WTC11 (cell line): ENCODE measurements around the gene RASGRF2. TPM values are rescaled to one million over a fixed set of nuclear protein-coding genes. Genes with fewer than 3 reads are reported as not detected.

Source experiments
- ATAC-seq: fragments of 200-7000 bp; cut with Tn5 transposase; 2 replicates; pipeline ENCODE4 v1.10.0; 2021; ENCODE audit warnings: mild to moderate bottlenecking, moderate library complexity
- CTCF ChIA-PET: fragments of 300-600 bp; sonication (Branson Sonifier 250); formaldehyde crosslinking; loops from one replicate; lab custom pipeline; 2021; ENCODE audit warnings: antibody characterized with exemption; lab: Charles Lee
- POLR2A ChIA-PET: fragments of 350-600 bp; sonication (Branson Sonifier 250); formaldehyde crosslinking; loops from one replicate; lab custom pipeline; 2021; ENCODE audit warnings: antibody characterized with exemption; lab: Charles Lee
- DNase-seq: peaks from one replicate; pipeline ENCODE4 v3.0.0; 2021; ENCODE audit warnings: low spot score
- H3K27ac Mint-ChIP-seq: 2 replicates; pipeline ENCODE4 v1.8.0; 2021; ENCODE audit warnings: mixed read lengths
- H3K27me3 Mint-ChIP-seq: 2 replicates; pipeline ENCODE4 v1.8.0; 2021; ENCODE audit warnings: low read depth, mild to moderate bottlenecking, moderate library complexity, mixed read lengths
- H3K36me3 Mint-ChIP-seq: 2 replicates; pipeline ENCODE4 v1.8.0; 2021; ENCODE audit warnings: mixed read lengths
- H3K4me1 Mint-ChIP-seq: 2 replicates; pipeline ENCODE4 v1.8.0; 2022; ENCODE audit warnings: mixed read lengths
- H3K4me3 Mint-ChIP-seq: 2 replicates; pipeline ENCODE4 v1.8.0; 2021; ENCODE audit warnings: mild to moderate bottlenecking, moderate library complexity, mixed read lengths
- H3K9me3 Mint-ChIP-seq: 2 replicates; pipeline ENCODE4 v1.8.0; 2021; ENCODE audit warnings: mixed read lengths
- CREB1 ChIP-seq: sonication (generic); formaldehyde crosslinking; IDR thresholded peaks from 2 replicates; pipeline ENCODE4 v1.8.0; 2023; ENCODE audit warnings: mild to moderate bottlenecking, missing genetic modification reagents
- CREM ChIP-seq: sonication (generic); formaldehyde crosslinking; IDR thresholded peaks from 2 replicates; pipeline ENCODE4 v1.8.1; 2022; ENCODE audit warnings: mild to moderate bottlenecking, missing genetic modification reagents, moderate library complexity
- EMX1 ChIP-seq: fragments of 250-450 bp; sonication (Bioruptor Pico); IDR thresholded peaks from 2 replicates; pipeline ENCODE4 v1.8.0; 2021; ENCODE audit warnings: mild to moderate bottlenecking
- FOXK1 ChIP-seq: sonication (generic); formaldehyde crosslinking; IDR thresholded peaks from 2 replicates; pipeline ENCODE4 v1.8.0; 2022; ENCODE audit warnings: mild to moderate bottlenecking, moderate library complexity, missing genetic modification reagents
- FOXP1 ChIP-seq: sonication (generic); formaldehyde crosslinking; IDR thresholded peaks from 2 replicates; pipeline ENCODE4 v1.8.0; 2022; ENCODE audit warnings: missing genetic modification reagents, mild to moderate bottlenecking, moderate library complexity, borderline replicate concordance
- GRHL2 ChIP-seq: fragments of 250-450 bp; sonication (Bioruptor Pico); IDR thresholded peaks from 2 replicates; pipeline ENCODE4 v1.8.0; 2022; ENCODE audit warnings: mild to moderate bottlenecking, moderate library complexity; ENCODE audit not compliant: insufficient replicate concordance, severe bottlenecking
- NFATC4 ChIP-seq: fragments of 250-450 bp; sonication (Bioruptor Pico); IDR thresholded peaks from 2 replicates; pipeline ENCODE4 v1.9.0; 2021; ENCODE audit warnings: mild to moderate bottlenecking
- PRRX2 ChIP-seq: fragments of 250-450 bp; sonication (Bioruptor Pico); IDR thresholded peaks from 2 replicates; pipeline ENCODE4 v1.8.0; 2021; ENCODE audit warnings: mild to moderate bottlenecking
- SOX15 ChIP-seq: fragments of 250-450 bp; sonication (Bioruptor Pico); IDR thresholded peaks from 2 replicates; pipeline ENCODE4 v1.9.0; 2021; ENCODE audit warnings: mild to moderate bottlenecking
- TP53 ChIP-seq: sonication (generic); formaldehyde crosslinking; IDR thresholded peaks from 2 replicates; pipeline ENCODE4 v1.8.1; 2023; ENCODE audit warnings: mild to moderate bottlenecking, missing genetic modification reagents
- ZNF423 ChIP-seq: fragments of 250-450 bp; sonication (Bioruptor Pico); IDR thresholded peaks from 2 replicates; pipeline ENCODE4 v2.1.2; 2022; ENCODE audit warnings: mild to moderate bottlenecking, moderate library complexity
- total RNA-seq: library from RNA; stranded (reverse); gene quantifications from 3 replicates; pipeline ENCODE4 v1.2.3, GENCODE V29; 2021
- TF ChIP-seq, protein P1 (sequence below): sonication (generic); formaldehyde crosslinking; IDR thresholded peaks from 2 replicates; pipeline ENCODE4 v1.8.0; 2022; ENCODE audit warnings: missing genetic modification reagents
- TF ChIP-seq, protein P2 (sequence below): fragments of 250-450 bp; sonication (Bioruptor Pico); IDR thresholded peaks from 2 replicates; pipeline ENCODE4 v1.8.0; 2021; ENCODE audit warnings: mild to moderate bottlenecking
- TF ChIP-seq, protein P3 (sequence below): sonication (generic); formaldehyde crosslinking; IDR thresholded peaks from 2 replicates; pipeline ENCODE4 v1.8.0; 2022; ENCODE audit warnings: mild to moderate bottlenecking, missing genetic modification reagents
- TF ChIP-seq, protein P4 (sequence below): sonication (generic); formaldehyde crosslinking; IDR thresholded peaks from 2 replicates; pipeline ENCODE4 v1.8.1; 2022; ENCODE audit warnings: low read depth, missing genetic modification reagents, borderline replicate concordance
- TF ChIP-seq, protein P5 (sequence below): sonication (generic); formaldehyde crosslinking; IDR thresholded peaks from 2 replicates; pipeline ENCODE4 v1.8.0; 2022; ENCODE audit warnings: mild to moderate bottlenecking, missing genetic modification reagents
- TF ChIP-seq, protein P6 (sequence below): sonication (generic); formaldehyde crosslinking; IDR thresholded peaks from 2 replicates; pipeline ENCODE4 v1.8.1; 2023; ENCODE audit warnings: mild to moderate bottlenecking, missing genetic modification reagents

Gene RASGRF2
- total RNA-seq, 1 experiment from 2014 or later, result 17.6 TPM

DNA sequence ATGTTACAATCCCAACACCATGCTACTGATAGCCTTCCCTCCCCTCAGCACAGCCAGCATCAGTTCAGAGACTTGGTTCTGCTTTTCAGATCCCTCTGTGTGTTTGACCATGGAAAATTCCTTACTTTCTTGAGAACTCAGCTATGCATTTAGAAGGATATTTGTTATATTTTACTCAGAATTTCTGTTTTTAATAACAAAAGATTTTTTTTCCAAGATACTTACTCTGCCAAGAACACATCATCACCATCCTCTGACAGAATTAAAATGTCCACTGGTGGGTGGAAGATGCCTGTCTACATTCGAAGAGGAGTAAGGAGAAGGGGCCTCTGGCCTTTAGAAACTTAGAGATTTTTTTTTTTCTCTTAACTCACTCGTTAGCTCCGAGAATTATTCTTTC, 216.9 kb downstream of the RASGRF2 start (continued):
- TF ChIP-seq TP53 (CRISPR knock-in tag), result no peak
- TF ChIP-seq ZNF423 (CRISPR knock-in tag), result no peak

DNA sequence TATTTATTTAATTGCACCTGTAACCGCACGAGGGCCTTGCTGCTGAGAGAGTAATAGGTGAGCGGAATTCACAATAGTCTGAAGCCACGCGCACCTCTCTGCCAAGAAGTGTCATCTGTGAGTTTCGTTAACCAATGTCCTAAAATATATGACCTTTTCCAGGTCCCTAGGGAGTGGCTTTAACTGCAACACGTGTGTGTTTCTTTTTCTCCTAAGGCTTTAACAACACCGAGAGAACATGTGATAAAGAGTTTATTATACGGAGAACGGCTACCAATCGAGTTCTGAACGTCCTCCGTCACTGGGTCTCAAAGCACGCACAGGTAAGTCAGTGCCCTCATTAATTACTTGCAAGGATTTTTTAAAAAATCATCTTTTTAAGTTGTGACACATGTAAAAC, 219.8 kb downstream of the RASGRF2 start:
- ChIA-PET CTCF (no interaction called here), POLR2A (no interaction called here)
- H3K27me3 Mint-ChIP-seq, result no peaks in the 10 kb centered on the region
- H3K9me3 Mint-ChIP-seq, result no peaks in the 10 kb centered on the region
- ATAC-seq (no peak), DNase-seq (no peak)
- peaks cover 15% of the 10 kb centered on the region for H3K4me1 Mint-ChIP-seq
- TF ChIP-seq, protein P1, sequence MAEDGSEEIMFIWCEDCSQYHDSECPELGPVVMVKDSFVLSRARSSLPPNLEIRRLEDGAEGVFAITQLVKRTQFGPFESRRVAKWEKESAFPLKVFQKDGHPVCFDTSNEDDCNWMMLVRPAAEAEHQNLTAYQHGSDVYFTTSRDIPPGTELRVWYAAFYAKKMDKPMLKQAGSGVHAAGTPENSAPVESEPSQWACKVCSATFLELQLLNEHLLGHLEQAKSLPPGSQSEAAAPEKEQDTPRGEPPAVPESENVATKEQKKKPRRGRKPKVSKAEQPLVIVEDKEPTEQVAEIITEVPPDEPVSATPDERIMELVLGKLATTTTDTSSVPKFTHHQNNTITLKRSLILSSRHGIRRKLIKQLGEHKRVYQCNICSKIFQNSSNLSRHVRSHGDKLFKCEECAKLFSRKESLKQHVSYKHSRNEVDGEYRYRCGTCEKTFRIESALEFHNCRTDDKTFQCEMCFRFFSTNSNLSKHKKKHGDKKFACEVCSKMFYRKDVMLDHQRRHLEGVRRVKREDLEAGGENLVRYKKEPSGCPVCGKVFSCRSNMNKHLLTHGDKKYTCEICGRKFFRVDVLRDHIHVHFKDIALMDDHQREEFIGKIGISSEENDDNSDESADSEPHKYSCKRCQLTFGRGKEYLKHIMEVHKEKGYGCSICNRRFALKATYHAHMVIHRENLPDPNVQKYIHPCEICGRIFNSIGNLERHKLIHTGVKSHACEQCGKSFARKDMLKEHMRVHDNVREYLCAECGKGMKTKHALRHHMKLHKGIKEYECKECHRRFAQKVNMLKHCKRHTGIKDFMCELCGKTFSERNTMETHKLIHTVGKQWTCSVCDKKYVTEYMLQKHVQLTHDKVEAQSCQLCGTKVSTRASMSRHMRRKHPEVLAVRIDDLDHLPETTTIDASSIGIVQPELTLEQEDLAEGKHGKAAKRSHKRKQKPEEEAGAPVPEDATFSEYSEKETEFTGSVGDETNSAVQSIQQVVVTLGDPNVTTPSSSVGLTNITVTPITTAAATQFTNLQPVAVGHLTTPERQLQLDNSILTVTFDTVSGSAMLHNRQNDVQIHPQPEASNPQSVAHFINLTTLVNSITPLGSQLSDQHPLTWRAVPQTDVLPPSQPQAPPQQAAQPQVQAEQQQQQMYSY (CRISPR knock-in tag), result no peak
- TF ChIP-seq, protein P2, sequence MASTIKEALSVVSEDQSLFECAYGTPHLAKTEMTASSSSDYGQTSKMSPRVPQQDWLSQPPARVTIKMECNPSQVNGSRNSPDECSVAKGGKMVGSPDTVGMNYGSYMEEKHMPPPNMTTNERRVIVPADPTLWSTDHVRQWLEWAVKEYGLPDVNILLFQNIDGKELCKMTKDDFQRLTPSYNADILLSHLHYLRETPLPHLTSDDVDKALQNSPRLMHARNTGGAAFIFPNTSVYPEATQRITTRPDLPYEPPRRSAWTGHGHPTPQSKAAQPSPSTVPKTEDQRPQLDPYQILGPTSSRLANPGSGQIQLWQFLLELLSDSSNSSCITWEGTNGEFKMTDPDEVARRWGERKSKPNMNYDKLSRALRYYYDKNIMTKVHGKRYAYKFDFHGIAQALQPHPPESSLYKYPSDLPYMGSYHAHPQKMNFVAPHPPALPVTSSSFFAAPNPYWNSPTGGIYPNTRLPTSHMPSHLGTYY (CRISPR knock-in tag), result no peak
- TF ChIP-seq, protein P3, sequence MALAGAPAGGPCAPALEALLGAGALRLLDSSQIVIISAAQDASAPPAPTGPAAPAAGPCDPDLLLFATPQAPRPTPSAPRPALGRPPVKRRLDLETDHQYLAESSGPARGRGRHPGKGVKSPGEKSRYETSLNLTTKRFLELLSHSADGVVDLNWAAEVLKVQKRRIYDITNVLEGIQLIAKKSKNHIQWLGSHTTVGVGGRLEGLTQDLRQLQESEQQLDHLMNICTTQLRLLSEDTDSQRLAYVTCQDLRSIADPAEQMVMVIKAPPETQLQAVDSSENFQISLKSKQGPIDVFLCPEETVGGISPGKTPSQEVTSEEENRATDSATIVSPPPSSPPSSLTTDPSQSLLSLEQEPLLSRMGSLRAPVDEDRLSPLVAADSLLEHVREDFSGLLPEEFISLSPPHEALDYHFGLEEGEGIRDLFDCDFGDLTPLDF (CRISPR knock-in tag), result no peak
- TF ChIP-seq CREM (CRISPR knock-in tag), result no peak
- TF ChIP-seq GRHL2 (CRISPR knock-in tag), result no peak
- TF ChIP-seq, protein P4, sequence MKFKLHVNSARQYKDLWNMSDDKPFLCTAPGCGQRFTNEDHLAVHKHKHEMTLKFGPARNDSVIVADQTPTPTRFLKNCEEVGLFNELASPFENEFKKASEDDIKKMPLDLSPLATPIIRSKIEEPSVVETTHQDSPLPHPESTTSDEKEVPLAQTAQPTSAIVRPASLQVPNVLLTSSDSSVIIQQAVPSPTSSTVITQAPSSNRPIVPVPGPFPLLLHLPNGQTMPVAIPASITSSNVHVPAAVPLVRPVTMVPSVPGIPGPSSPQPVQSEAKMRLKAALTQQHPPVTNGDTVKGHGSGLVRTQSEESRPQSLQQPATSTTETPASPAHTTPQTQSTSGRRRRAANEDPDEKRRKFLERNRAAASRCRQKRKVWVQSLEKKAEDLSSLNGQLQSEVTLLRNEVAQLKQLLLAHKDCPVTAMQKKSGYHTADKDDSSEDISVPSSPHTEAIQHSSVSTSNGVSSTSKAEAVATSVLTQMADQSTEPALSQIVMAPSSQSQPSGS (CRISPR knock-in tag), result no peak
- no peak for TF ChIP-seq NFATC4 (CRISPR knock-in tag)
- no peak for TF ChIP-seq ZNF423 (CRISPR knock-in tag)
- TF ChIP-seq, protein P5, sequence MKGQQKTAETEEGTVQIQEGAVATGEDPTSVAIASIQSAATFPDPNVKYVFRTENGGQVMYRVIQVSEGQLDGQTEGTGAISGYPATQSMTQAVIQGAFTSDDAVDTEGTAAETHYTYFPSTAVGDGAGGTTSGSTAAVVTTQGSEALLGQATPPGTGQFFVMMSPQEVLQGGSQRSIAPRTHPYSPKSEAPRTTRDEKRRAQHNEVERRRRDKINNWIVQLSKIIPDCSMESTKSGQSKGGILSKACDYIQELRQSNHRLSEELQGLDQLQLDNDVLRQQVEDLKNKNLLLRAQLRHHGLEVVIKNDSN (CRISPR knock-in tag), result no peak
- TF ChIP-seq PRRX2 (CRISPR knock-in tag), result no peak
- no peak for TF ChIP-seq FOXP1 (CRISPR knock-in tag)
- no peaks in the 10 kb centered on the region for H3K36me3 Mint-ChIP-seq
- H3K27ac Mint-ChIP-seq, result no peak overlapping the region
- no peak overlapping the region for H3K4me3 Mint-ChIP-seq

DNA sequence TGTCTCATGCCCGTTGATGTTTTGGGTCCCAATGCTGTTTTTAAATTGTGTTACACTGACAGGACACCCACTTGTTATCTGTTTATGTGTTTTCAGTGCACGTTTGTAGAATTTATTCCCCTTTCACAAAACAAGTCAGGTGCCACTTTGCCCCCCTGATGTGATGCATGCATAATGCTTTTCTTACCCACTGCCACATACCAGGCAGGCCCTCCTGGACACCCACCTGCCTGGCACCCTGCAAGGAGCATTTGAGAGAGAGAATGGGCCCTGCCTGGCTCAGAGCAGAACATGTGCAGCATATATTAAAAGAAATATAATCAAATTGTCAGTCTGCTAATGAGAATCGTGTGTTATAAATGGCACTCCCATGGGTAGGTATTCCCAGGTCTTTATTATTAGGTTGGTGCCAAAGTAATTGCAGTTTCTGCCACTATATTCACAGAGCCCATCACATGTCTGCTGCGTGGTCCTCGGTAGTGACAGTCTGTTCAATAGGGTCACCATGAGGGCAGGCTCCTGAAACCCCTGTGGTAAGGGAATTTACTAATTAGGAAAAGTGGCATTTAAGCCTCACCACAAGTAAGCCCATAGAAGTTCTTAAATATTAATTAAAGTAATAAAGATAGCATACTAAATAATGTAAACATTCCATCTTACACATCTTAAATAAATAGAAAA, 220.8 kb downstream of the RASGRF2 start:
- Mint-ChIP-seq H3K4me3 (no peak overlapping the region), H3K27me3 (no peaks in the 10 kb centered on the region), H3K9me3 (no peaks in the 10 kb centered on the region), H3K36me3 (no peaks in the 10 kb centered on the region), H3K27ac (no peak overlapping the region), H3K4me1 (peaks cover 15% of the 10 kb centered on the region)
- no peak for TF ChIP-seq EMX1 (CRISPR knock-in tag)
- TF ChIP-seq, protein P5 (CRISPR knock-in tag), result 0 out of 2 replicates have a peak, but pooled peaks have one; percentile 14
- no peak for TF ChIP-seq FOXK1 (CRISPR knock-in tag)
- no peak for TF ChIP-seq CREB1
- TF ChIP-seq ZNF423 (CRISPR knock-in tag), result peak; percentile 70
- TF ChIP-seq SOX15 (CRISPR knock-in tag), result no peak
- TF ChIP-seq, protein P6, sequence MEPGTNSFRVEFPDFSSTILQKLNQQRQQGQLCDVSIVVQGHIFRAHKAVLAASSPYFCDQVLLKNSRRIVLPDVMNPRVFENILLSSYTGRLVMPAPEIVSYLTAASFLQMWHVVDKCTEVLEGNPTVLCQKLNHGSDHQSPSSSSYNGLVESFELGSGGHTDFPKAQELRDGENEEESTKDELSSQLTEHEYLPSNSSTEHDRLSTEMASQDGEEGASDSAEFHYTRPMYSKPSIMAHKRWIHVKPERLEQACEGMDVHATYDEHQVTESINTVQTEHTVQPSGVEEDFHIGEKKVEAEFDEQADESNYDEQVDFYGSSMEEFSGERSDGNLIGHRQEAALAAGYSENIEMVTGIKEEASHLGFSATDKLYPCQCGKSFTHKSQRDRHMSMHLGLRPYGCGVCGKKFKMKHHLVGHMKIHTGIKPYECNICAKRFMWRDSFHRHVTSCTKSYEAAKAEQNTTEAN (CRISPR knock-in tag), result no peak
- CTCF ChIA-PET, result interaction anchor here (0.7 to 1.7 kb wide), 8 partner anchors 10 to 493 kb away, joined by 3 to 11 read pairs (median 4); no protein-coding TSS in a partner anchor
- DNase-seq (no peak), ATAC-seq (no peak)
- POLR2A ChIA-PET, result no interaction called here
